HepG2 (cell line): ENCODE data around the gene AARSD1. TPM values are rescaled to one million over a fixed set of nuclear protein-coding genes. Genes with fewer than 3 reads are reported as not detected.

Experiments
- AGO2 ChIP-seq: fragments of 200-400 bp; formaldehyde crosslinking; optimal IDR thresholded peaks from 2 replicates; pipeline ENCODE3; 2017; ENCODE audit warnings: mild to moderate bottlenecking, low read depth, low read length, moderate library complexity
- DR1 ChIP-seq: sonication (generic); formaldehyde crosslinking; IDR thresholded peaks from 2 replicates; pipeline ENCODE4 v1.8.0; 2021; ENCODE audit warnings: mild to moderate bottlenecking, missing genetic modification reagents, inconsistent platforms
- EP300 ChIP-seq, 3 experiments: sonication (generic) in 1 of 3; formaldehyde crosslinking in 1 of 3; IDR thresholded peaks; 2 replicates each; pipeline versions ENCODE4 v1.5.1 to v1.6.1; 2011 to 2020; ENCODE audit warnings: low read depth in 2 of 3, low read length in 2 of 3, borderline replicate concordance in 1 of 3, improper control_type of control experiment in 1 of 3, mild to moderate bottlenecking in 1 of 3, missing genetic modification reagents in 1 of 3, moderate library complexity in 1 of 3
- HNF4G ChIP-seq, 2 experiments: sonication (generic) in 1 of 2; formaldehyde crosslinking in 1 of 2; IDR thresholded peaks; 2 replicates each; pipeline versions ENCODE4 v1.4.0 to v1.6.1; 2011 to 2020; ENCODE audit warnings: borderline replicate concordance in 2 of 2, low read depth in 2 of 2, mild to moderate bottlenecking in 2 of 2, low read length in 1 of 2, missing genetic modification reagents in 1 of 2, moderate library complexity in 1 of 2
- HOMEZ ChIP-seq: IDR thresholded peaks from 2 replicates; pipeline ENCODE4 v1.6.1; 2016; ENCODE audit warnings: low read depth
- KAT8 ChIP-seq: IDR thresholded peaks from 2 replicates; pipeline ENCODE4 v1.6.1; 2016; ENCODE audit warnings: missing genetic modification reagents, missing compliant biosample characterization
- PHF21A ChIP-seq: sonication (generic); formaldehyde crosslinking; IDR thresholded peaks from 2 replicates; pipeline ENCODE4 v1.5.0; 2020; ENCODE audit warnings: mild to moderate bottlenecking, missing genetic modification reagents
- SETDB1 ChIP-seq: sonication (generic); formaldehyde crosslinking; IDR thresholded peaks from 2 replicates; pipeline ENCODE4 v1.5.1; 2020; ENCODE audit warnings: missing genetic modification reagents, mild to moderate bottlenecking, borderline replicate concordance
- SOX6 ChIP-seq, 2 experiments: fragments of 450-650 bp in 1 of 2; sonication (generic) in 1 of 2; formaldehyde crosslinking in 1 of 2; IDR thresholded peaks; 2 replicates each; pipeline versions ENCODE4 v1.4.0 to v1.6.1; 2017 to 2020; ENCODE audit warnings: antibody characterized with exemption in 1 of 2, mild to moderate bottlenecking in 1 of 2, missing genetic modification reagents in 1 of 2
- SP140L ChIP-seq: sonication (generic); formaldehyde crosslinking; IDR thresholded peaks from 2 replicates; pipeline ENCODE4 v1.4.0; 2020; ENCODE audit warnings: missing genetic modification reagents, borderline replicate concordance
- ZNF354B ChIP-seq: sonication (generic); formaldehyde crosslinking; IDR thresholded peaks from 2 replicates; pipeline ENCODE4 v1.8.0; 2022; ENCODE audit warnings: mild to moderate bottlenecking, missing genetic modification reagents
- ZNF552 ChIP-seq: sonication (generic); formaldehyde crosslinking; IDR thresholded peaks from 2 replicates; pipeline ENCODE4 v1.9.0; 2022; ENCODE audit warnings: missing genetic modification reagents, mild to moderate bottlenecking, borderline replicate concordance
- ZNF746 ChIP-seq: sonication (generic); formaldehyde crosslinking; IDR thresholded peaks from 2 replicates; pipeline ENCODE4 v1.8.0; 2022; ENCODE audit warnings: mild to moderate bottlenecking, missing genetic modification reagents
- ZNF800 ChIP-seq: sonication (generic); formaldehyde crosslinking; IDR thresholded peaks from 2 replicates; pipeline ENCODE4 v1.4.0; 2020; ENCODE audit warnings: missing genetic modification reagents
- polyA plus RNA-seq, 8 experiments: library from polyadenylated mRNA; depleted of rRNA in 3 of 8; stranded (reverse) in 7 of 8; unstranded in 1 of 8; fragments of >200 nt; fragmentation: Illumina TruSeq in 4 of 8; extraction: Trizol in 4 of 8; gene quantifications; 2 replicates each; pipeline versions ENCODE4 v1.2.1 to v1.2.3, GENCODE V29; 2011 to 2016; ENCODE audit warnings: low read depth in 4 of 8, missing spikeins in 1 of 8, mixed read lengths in 1 of 8; ENCODE audit not compliant: insufficient read depth in 1 of 8
- total RNA-seq, 5 experiments: library from RNA; depleted of rRNA; stranded (reverse); fragments of >200 nt; fragmentation: Illumina TruSeq; extraction: Trizol; gene quantifications; 2 replicates each; pipeline ENCODE4 v1.2.3, GENCODE V29; 2016; ENCODE audit warnings: low read depth in 1 of 5
- TF ChIP-seq, protein P1 (sequence below): sonication (generic); formaldehyde crosslinking; IDR thresholded peaks from 2 replicates; pipeline ENCODE4 v1.8.1; 2022; ENCODE audit warnings: low read depth, mild to moderate bottlenecking, missing genetic modification reagents
- TF ChIP-seq, protein P2 (sequence below): sonication (generic); formaldehyde crosslinking; IDR thresholded peaks from 2 replicates; pipeline ENCODE4 v1.4.0; 2020; ENCODE audit warnings: mild to moderate bottlenecking, missing genetic modification reagents
- TF ChIP-seq, protein P3 (sequence below): sonication (generic); formaldehyde crosslinking; IDR thresholded peaks from 2 replicates; pipeline ENCODE4 v1.5.1; 2020; ENCODE audit warnings: mild to moderate bottlenecking, missing genetic modification reagents

The AARSD1 gene
- total and polyA plus RNA-seq, 2 of the 13 experiments (the other 11 are each of a cell fraction or from before 2014, with no cell fraction given), result 24.7 to 29.3 TPM

- TF ChIP-seq, protein P1, sequence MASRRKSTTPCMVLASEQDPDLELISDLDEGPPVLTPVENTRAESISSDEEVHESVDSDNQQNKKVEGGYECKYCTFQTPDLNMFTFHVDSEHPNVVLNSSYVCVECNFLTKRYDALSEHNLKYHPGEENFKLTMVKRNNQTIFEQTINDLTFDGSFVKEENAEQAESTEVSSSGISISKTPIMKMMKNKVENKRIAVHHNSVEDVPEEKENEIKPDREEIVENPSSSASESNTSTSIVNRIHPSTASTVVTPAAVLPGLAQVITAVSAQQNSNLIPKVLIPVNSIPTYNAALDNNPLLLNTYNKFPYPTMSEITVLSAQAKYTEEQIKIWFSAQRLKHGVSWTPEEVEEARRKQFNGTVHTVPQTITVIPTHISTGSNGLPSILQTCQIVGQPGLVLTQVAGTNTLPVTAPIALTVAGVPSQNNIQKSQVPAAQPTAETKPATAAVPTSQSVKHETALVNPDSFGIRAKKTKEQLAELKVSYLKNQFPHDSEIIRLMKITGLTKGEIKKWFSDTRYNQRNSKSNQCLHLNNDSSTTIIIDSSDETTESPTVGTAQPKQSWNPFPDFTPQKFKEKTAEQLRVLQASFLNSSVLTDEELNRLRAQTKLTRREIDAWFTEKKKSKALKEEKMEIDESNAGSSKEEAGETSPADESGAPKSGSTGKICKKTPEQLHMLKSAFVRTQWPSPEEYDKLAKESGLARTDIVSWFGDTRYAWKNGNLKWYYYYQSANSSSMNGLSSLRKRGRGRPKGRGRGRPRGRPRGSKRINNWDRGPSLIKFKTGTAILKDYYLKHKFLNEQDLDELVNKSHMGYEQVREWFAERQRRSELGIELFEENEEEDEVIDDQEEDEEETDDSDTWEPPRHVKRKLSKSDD, result no peak; the same call in 1 of the 2 replicates
- TF ChIP-seq KAT8 (CRISPR knock-in tag) (peak; percentile 64; the same call in 1 of the 2 replicates), ZNF354B (no peak), AGO2 (no peak), DR1 (CRISPR knock-in tag) (peak; percentile 31; the same call in 1 of the 2 replicates), SOX6 (IDR thresholded peaks at IDR 0.05) (no peak), SOX6 (CRISPR knock-in tag; IDR thresholded peaks at IDR 0.05) (peak; percentile 89), ZNF552 (CRISPR knock-in tag) (no peak), ZNF746 (CRISPR knock-in tag) (no peak; the same call in 1 of the 2 replicates), HNF4G (IDR thresholded peaks at IDR 0.05; ENCODE audit: borderline replicate concordance, low read depth, low read length) (peak; percentile 67; the same call in 1 of the 2 replicates), HNF4G (CRISPR knock-in tag; IDR thresholded peaks at IDR 0.05; ENCODE audit: borderline replicate concordance, low read depth) (peak; percentile 61; the same call in 1 of the 2 replicates), SETDB1 (no peak), SP140L (CRISPR knock-in tag) (0 out of 2 replicates have a peak, but pooled peaks have one; percentile 49), HOMEZ (peak; percentile 88; the same call in 1 of the 2 replicates), EP300 (IDR thresholded peaks at IDR 0.05; ENCODE audit: low read depth in 2 of 2, low read length in 2 of 2) (peak; percentile 78 to 92), EP300 (CRISPR knock-in tag; IDR thresholded peaks at IDR 0.05; ENCODE audit: borderline replicate concordance) (peak; percentile 83), ZNF800 (CRISPR knock-in tag) (no peak), PHF21A (CRISPR knock-in tag) (peak; percentile 93)
- TF ChIP-seq, protein P2, sequence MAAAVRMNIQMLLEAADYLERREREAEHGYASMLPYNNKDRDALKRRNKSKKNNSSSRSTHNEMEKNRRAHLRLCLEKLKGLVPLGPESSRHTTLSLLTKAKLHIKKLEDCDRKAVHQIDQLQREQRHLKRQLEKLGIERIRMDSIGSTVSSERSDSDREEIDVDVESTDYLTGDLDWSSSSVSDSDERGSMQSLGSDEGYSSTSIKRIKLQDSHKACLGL (CRISPR knock-in tag), result no peak
- TF ChIP-seq, protein P3, sequence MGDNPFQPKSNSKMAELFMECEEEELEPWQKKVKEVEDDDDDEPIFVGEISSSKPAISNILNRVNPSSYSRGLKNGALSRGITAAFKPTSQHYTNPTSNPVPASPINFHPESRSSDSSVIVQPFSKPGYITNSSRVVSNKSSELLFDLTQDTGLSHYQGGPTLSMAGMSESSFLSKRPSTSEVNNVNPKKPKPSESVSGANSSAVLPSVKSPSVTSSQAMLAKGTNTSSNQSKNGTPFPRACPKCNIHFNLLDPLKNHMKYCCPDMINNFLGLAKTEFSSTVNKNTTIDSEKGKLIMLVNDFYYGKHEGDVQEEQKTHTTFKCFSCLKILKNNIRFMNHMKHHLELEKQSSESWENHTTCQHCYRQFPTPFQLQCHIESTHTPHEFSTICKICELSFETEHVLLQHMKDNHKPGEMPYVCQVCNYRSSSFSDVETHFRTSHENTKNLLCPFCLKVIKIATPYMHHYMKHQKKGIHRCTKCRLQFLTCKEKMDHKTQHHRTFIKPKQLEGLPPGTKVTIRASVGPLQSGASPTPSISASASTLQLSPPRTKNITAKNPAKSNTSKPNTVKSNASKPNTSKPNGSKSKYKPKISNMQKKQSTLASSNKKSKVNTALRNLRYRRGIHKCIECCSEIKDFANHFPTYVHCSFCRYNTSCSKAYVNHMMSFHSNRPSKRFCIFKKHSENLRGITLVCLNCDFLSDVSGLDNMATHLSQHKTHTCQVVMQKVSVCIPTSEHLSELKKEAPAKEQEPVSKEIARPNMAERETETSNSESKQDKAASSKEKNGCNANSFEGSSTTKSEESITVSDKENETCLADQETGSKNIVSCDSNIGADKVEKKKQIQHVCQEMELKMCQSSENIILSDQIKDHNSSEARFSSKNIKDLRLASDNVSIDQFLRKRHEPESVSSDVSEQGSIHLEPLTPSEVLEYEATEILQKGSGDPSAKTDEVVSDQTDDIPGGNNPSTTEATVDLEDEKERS, result no peak
Observed at GRCh38 chr17:43010667-43011308, 46.5 kb upstream of the AARSD1 start (continued).
